WERI-Rb-1 (cell line): ENCODE data around the gene GNAQ.
"Not testable (repeated sequence)": the region's sequence is repeated elsewhere in the genome, so short reads cannot be mapped to it uniquely, and the experiment has no call there.

Source experiments
- DNase-seq: peaks from one replicate; pipeline ENCODE4 v3.0.0-alpha.2; 2020
- H3K27ac ChIP-seq: fragments of 250-450 bp; sonication (Bioruptor Pico); 2 replicates; pipeline ENCODE4 v1.5.1; 2020; ENCODE audit warnings: mild to moderate bottlenecking, moderate library complexity
- H3K27me3 ChIP-seq: fragments of 250-450 bp; sonication (Bioruptor Pico); 2 replicates; pipeline ENCODE4 v1.5.1; 2021; ENCODE audit warnings: mild to moderate bottlenecking, low read depth, moderate library complexity; ENCODE audit not compliant: insufficient read depth, severe bottlenecking
- H3K36me3 ChIP-seq: fragments of 250-450 bp; sonication (Bioruptor Pico); 2 replicates; pipeline ENCODE4 v1.5.1; 2020; ENCODE audit warnings: mild to moderate bottlenecking, moderate library complexity
- H3K4me3 ChIP-seq: 2 replicates; pipeline ENCODE4 v1.5.1; 2011; ENCODE audit warnings: low read depth, mild to moderate bottlenecking, control low read depth, low read length
- H3K9me3 ChIP-seq: fragments of 250-450 bp; sonication (Bioruptor Pico); 2 replicates; pipeline ENCODE4 v1.5.1; 2021; ENCODE audit warnings: mild to moderate bottlenecking, moderate library complexity; ENCODE audit not compliant: severe bottlenecking
- CTCF ChIP-seq: IDR thresholded peaks from 2 replicates; pipeline ENCODE4 v1.5.1; 2011; ENCODE audit warnings: low read depth, mild to moderate bottlenecking, control low read depth, inconsistent platforms, low read length

The GNAQ gene

GRCh38 chr9:77725046-77725694 is 306.4 kb downstream of the GNAQ start:
- no peak overlapping the region for H3K4me3 ChIP-seq
- H3K27ac ChIP-seq: no peak overlapping the region
- no peak for DNase-seq
- TF ChIP-seq CTCF: no peak
- no peaks in the 10 kb centered on the region; the same call in 1 of the 2 replicates for H3K36me3 ChIP-seq
- no peaks in the 10 kb centered on the region for H3K27me3 ChIP-seq
- peaks cover 2% of the 10 kb centered on the region for H3K9me3 ChIP-seq

- not testable (repeated sequence) for DNase-seq, H3K27ac ChIP-seq, H3K27me3 ChIP-seq, H3K36me3 ChIP-seq, H3K4me3 ChIP-seq, H3K9me3 ChIP-seq
Measured at GRCh38 chr9:77721156-77721555, 310.5 kb downstream of the GNAQ start.

GRCh38 chr9:77719321-77719720 is 312.3 kb downstream of the GNAQ start:
- Histone ChIP-seq H3K36me3 (no peaks in the 10 kb centered on the region), H3K27ac (no peak overlapping the region), H3K9me3 (peaks cover 2% of the 10 kb centered on the region), H3K4me3 (no peak overlapping the region), H3K27me3 (no peaks in the 10 kb centered on the region)
- DNase-seq: no peak
- TF ChIP-seq CTCF: no peak

- H3K27ac ChIP-seq: not testable (repeated sequence)
Measured at GRCh38 chr9:77718298-77718640, 313.3 kb downstream of the GNAQ start.

GRCh38 chr9:77717608-77718297 is 313.9 kb downstream of the GNAQ start:
- not testable (repeated sequence) for H3K4me3 ChIP-seq, H3K9me3 ChIP-seq, H3K27me3 ChIP-seq, DNase-seq, H3K36me3 ChIP-seq, H3K27ac ChIP-seq

More at GRCh38 chr9:77718298-77718640, 313.3 kb downstream of the GNAQ start:
- not testable (repeated sequence) for H3K4me3 ChIP-seq, H3K36me3 ChIP-seq, H3K27me3 ChIP-seq, DNase-seq, H3K9me3 ChIP-seq

- Histone ChIP-seq H3K36me3 (no peaks in the 10 kb centered on the region), H3K27ac (no peak overlapping the region), H3K9me3 (no peaks in the 10 kb centered on the region), H3K27me3 (no peaks in the 10 kb centered on the region), H3K4me3 (no peak overlapping the region)
- TF ChIP-seq CTCF: no peak
- no peak for DNase-seq
Measured at GRCh38 chr9:77714077-77714549, 317.5 kb downstream of the GNAQ start.

GRCh38 chr9:77712533-77713130 is 319.0 kb downstream of the GNAQ start:
- no peak overlapping the region for H3K27ac ChIP-seq
- H3K27me3 ChIP-seq: no peaks in the 10 kb centered on the region
- no peak overlapping the region for H3K4me3 ChIP-seq
- no peak for DNase-seq
- H3K36me3 ChIP-seq: no peaks in the 10 kb centered on the region
- no peaks in the 10 kb centered on the region for H3K9me3 ChIP-seq
- TF ChIP-seq CTCF: no peak
